DOHH2 (cell line): ENCODE measurements around the gene STK16.

ENCODE experiments used
- H3F3A ChIP-seq: fragments of 200-600 bp; sonication (generic), shearing (Covaris generic); 2 replicates; pipeline ENCODE4 v1.6.0; 2016; ENCODE audit warnings: antibody characterized with exemption, mild to moderate bottlenecking; ENCODE audit not compliant: control insufficient read depth, insufficient read depth
- H3K27ac ChIP-seq: fragments of 200-600 bp; sonication (generic); 2 replicates; pipeline ENCODE4 v1.5.1; 2014; ENCODE audit warnings: low read depth, mild to moderate bottlenecking, low read length, moderate library complexity
- H3K27me3 ChIP-seq: fragments of 200-600 bp; sonication (generic); 2 replicates; pipeline ENCODE4 v1.6.1; 2014; ENCODE audit warnings: mild to moderate bottlenecking, low read length, mixed read lengths; ENCODE audit not compliant: control insufficient read depth
- H3K36me3 ChIP-seq: fragments of 200-600 bp; sonication (generic); 2 replicates; pipeline ENCODE4 v1.6.1; 2014; ENCODE audit warnings: mild to moderate bottlenecking, low read length, moderate library complexity, mixed read lengths; ENCODE audit not compliant: control insufficient read depth
- H3K4me1 ChIP-seq: fragments of 200-600 bp; sonication (generic); 2 replicates; pipeline ENCODE4 v1.6.1; 2014; ENCODE audit warnings: mild to moderate bottlenecking, low read length, mixed read lengths; ENCODE audit not compliant: control insufficient read depth
- H3K4me2 ChIP-seq: fragments of 200-600 bp; sonication (generic); 2 replicates; pipeline ENCODE4 v1.6.0; 2014; ENCODE audit warnings: mild to moderate bottlenecking, low read length, moderate library complexity
- H3K4me3 ChIP-seq: fragments of 200-600 bp; sonication (generic); 2 replicates; pipeline ENCODE4 v1.5.1; 2014; ENCODE audit warnings: mild to moderate bottlenecking, low read length, mixed read lengths
- H3K79me2 ChIP-seq: fragments of 200-600 bp; sonication (generic); 2 replicates; pipeline ENCODE4 v1.6.1; 2014; ENCODE audit warnings: mild to moderate bottlenecking, low read length, mixed read lengths; ENCODE audit not compliant: control insufficient read depth
- H3K9me2 ChIP-seq: fragments of 200-600 bp; sonication (generic); replicated peaks from 2 replicates; pipeline ENCODE4 v1.6.1; 2014; ENCODE audit warnings: mild to moderate bottlenecking, low read length, mixed read lengths; ENCODE audit not compliant: control insufficient read depth
- H3K9me3 ChIP-seq: fragments of 200-600 bp; sonication (generic); 2 replicates; pipeline ENCODE4 v1.6.1; 2014; ENCODE audit warnings: antibody characterized with exemption, low read length, mixed read lengths; ENCODE audit not compliant: control insufficient read depth, insufficient read depth
- H4K20me1 ChIP-seq: fragments of 200-600 bp; sonication (generic); 2 replicates; pipeline ENCODE4 v1.6.0; 2014; ENCODE audit warnings: low read depth, mild to moderate bottlenecking, antibody characterized with exemption, low read length, moderate library complexity; ENCODE audit not compliant: control insufficient read depth, insufficient read depth
- EZH2phosphoT487 ChIP-seq: fragments of 200-600 bp; sonication (generic); IDR thresholded peaks from 2 replicates; pipeline ENCODE4 v1.6.1; 2017; ENCODE audit warnings: borderline replicate concordance, mild to moderate bottlenecking, antibody characterized with exemption, low read length, moderate library complexity, mixed read lengths
- TF ChIP-seq, protein P1 (sequence below): fragments of 200-600 bp; sonication (generic); IDR thresholded peaks from one replicate; pipeline ENCODE4 v1.5.1; 2014; ENCODE audit warnings: antibody characterized with exemption, mild to moderate bottlenecking, low read depth, low read length; ENCODE audit not compliant: poor library complexity, severe bottlenecking

Gene STK16

GRCh38 chr2:219278655-219279150 is 33.4 kb downstream of the STK16 start:
- H4K20me1 ChIP-seq: no peaks in the 10 kb centered on the region
- H3K36me3 ChIP-seq: peaks cover 26% of the 10 kb centered on the region
- peaks cover 9% of the 10 kb centered on the region for H3F3A ChIP-seq
- peaks cover 35% of the 10 kb centered on the region for H3K4me1 ChIP-seq
- peak overlapping the region; percentile 76 for H3K4me3 ChIP-seq
- no peaks in the 10 kb centered on the region for H3K9me3 ChIP-seq
- TF ChIP-seq, protein P1, sequence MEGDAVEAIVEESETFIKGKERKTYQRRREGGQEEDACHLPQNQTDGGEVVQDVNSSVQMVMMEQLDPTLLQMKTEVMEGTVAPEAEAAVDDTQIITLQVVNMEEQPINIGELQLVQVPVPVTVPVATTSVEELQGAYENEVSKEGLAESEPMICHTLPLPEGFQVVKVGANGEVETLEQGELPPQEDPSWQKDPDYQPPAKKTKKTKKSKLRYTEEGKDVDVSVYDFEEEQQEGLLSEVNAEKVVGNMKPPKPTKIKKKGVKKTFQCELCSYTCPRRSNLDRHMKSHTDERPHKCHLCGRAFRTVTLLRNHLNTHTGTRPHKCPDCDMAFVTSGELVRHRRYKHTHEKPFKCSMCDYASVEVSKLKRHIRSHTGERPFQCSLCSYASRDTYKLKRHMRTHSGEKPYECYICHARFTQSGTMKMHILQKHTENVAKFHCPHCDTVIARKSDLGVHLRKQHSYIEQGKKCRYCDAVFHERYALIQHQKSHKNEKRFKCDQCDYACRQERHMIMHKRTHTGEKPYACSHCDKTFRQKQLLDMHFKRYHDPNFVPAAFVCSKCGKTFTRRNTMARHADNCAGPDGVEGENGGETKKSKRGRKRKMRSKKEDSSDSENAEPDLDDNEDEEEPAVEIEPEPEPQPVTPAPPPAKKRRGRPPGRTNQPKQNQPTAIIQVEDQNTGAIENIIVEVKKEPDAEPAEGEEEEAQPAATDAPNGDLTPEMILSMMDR: no peak
- TF ChIP-seq EZH2phosphoT487: no peak
- H3K27me3 ChIP-seq: no peaks in the 10 kb centered on the region
- peak overlapping the region; percentile 89 for H3K27ac ChIP-seq
- no peaks in the 10 kb centered on the region for H3K9me2 ChIP-seq
- H3K79me2 ChIP-seq: 0 out of 2 replicates have a peak, but pooled peaks cover 3% of the 10 kb centered on the region
- H3K4me2 ChIP-seq: peak overlapping the region; percentile 96

DNA sequence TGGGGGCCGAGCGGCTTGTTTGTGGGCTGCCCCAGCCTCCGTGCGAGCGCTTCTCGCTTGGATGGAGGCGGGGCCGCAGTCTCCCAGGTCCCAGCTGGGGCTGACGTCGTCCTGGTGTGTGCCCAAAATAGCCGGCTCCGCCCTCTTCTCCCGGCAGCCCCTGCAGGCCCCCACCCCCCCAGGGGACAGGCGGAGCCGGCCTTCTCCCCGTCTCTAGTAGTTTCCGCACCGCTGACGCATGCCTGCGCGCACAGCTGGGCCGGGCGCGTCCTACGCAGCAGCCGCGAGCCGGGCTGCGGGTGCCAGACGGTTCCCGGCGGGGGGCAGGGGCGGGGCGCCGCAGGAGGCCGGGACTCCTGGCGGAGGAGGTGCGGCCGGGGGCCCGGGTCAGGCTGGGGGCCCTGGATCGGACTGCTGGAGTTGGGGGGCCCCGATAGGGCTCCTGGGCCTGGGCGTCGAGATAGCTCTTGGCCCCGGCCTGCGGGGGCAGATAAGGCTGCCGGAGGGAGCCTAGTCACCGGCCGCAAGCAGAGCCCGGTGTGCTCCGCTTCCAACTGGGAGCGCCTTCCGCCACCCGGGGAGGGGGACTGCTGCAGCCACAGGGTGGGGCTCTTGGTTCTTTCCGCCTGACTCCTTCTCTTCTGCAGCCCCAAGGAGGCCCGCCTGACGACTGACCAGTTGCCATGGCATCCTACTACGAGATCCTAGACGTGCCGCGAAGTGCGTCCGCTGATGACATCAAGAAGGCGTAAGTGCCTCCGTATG is 34.1 kb downstream of the STK16 start, which contains the start of gene DNAJB2:
Gene DNAJB2, plus strand, starts transcription at position 216 of the 765 bp plus-strand sequence. Its CDS starts 468 bp downstream, at position 684.
- H3K9me2 ChIP-seq: no peaks in the 10 kb centered on the region
- TF ChIP-seq, protein P1: no peak
- TF ChIP-seq EZH2phosphoT487: no peak
- H3K4me1 ChIP-seq: peaks cover 35% of the 10 kb centered on the region

DNA sequence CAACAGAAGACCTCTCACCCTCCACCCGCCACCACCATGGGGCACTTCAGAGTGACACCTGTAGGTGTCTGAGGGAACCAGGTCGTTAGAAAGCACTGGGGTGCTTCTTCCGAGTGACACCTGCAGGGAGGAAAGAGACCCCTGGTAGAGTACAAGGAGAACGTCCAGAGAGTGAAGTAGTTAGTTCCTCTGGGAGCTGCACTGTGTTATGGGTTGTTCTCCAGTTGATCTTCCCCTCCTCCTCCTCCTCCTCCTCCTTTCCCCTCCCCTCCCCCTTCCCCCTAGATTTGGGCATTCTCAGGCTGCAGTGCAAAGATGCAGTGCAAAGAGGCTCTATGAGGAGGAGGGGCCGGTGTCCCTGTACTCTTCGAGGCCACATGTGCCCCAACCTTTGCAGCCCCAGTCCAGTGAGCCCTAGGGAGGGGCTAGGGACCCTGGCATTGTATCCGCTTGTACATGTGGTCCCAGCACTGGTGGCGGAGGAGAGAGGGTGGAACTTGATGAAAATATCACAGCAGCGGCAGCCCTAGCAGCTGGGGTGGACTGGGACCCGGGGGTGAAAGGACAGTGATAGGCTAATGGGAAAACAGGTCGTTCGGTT is 34.7 kb downstream of the STK16 start:
- no peaks in the 10 kb centered on the region for H4K20me1 ChIP-seq
- peaks cover 35% of the 10 kb centered on the region for H3K4me1 ChIP-seq
- H3K9me2 ChIP-seq: no peaks in the 10 kb centered on the region
- H3K4me2 ChIP-seq: peak overlapping the region; percentile 96
- H3K4me3 ChIP-seq: peak overlapping the region; percentile 76
- H3K9me3 ChIP-seq: no peaks in the 10 kb centered on the region
- H3K27ac ChIP-seq: peak overlapping the region; percentile 89
- peaks cover 33% of the 10 kb centered on the region for H3K36me3 ChIP-seq
- H3K79me2 ChIP-seq: 0 out of 2 replicates have a peak, but pooled peaks cover 3% of the 10 kb centered on the region
- no peak for TF ChIP-seq EZH2phosphoT487
- TF ChIP-seq, protein P1: peak; percentile 60
- peaks cover 9% of the 10 kb centered on the region for H3F3A ChIP-seq
- H3K27me3 ChIP-seq: no peaks in the 10 kb centered on the region

More for the DNA sequence above, 34.1 kb downstream of the STK16 start, which contains the start of gene DNAJB2:
- peak within 1 kb of the TSS; percentile 89 for H3K27ac ChIP-seq
- no peaks in the 10 kb centered on the region for H3K9me3 ChIP-seq
- H3F3A ChIP-seq: peaks cover 9% of the 10 kb centered on the region
- peak within 1 kb of the TSS; percentile 96 for H3K4me2 ChIP-seq
- peak within 1 kb of the TSS; percentile 76 for H3K4me3 ChIP-seq
- no peaks in the 10 kb centered on the region for H3K27me3 ChIP-seq
- no peaks in the 10 kb centered on the region for H4K20me1 ChIP-seq
- peaks cover 30% of the 10 kb centered on the region for H3K36me3 ChIP-seq
- 0 out of 2 replicates have a peak, but pooled peaks cover 3% of the 10 kb centered on the region for H3K79me2 ChIP-seq
